ENCODE measurements around the gene GNG4. TPM values are rescaled to one million over a fixed set of nuclear protein-coding genes. Genes with fewer than 3 reads are reported as not detected.

The GNG4 gene
- total and polyA plus RNA-seq, 9 of the 15 experiments (the other 6 are each of a cell fraction or from before 2014, with no cell fraction given): 0.06 to 0.58 (median 0.08) TPM; not detected in 4

DNA sequence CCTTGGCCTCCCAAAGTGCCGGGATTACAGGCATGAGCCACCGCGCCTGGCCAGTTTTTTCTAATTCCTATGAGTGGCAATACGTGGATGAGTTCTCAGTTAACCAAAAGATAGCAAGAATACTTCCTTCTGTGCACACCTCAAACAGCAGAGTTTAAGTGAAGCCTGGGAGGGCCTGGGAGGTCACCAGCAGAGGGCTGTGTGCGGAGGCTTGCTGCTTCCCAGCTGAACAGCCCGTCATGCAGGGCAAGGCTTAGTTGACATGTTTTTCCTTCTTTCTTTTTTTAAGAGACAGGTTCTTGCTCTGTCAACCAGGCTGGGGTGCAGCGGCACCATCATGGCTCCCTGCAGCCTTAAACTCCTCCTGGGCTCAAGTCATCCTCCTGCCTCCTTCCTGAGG is 17.8 kb downstream of the GNG4 start:
- no peaks in the 10 kb centered on the region for H3K36me3 ChIP-seq (ENCODE audit: control insufficient read depth, insufficient read depth, low read length)
- peaks cover 43 to 81% of the 10 kb centered on the region in 2 experiments for H3K27me3 ChIP-seq (ENCODE audit: control insufficient read depth in 2 of 2, insufficient read depth in 2 of 2, low read length in 2 of 2)
- POLR2A ChIA-PET: interaction anchor here (0.8 kb wide), 1 partner anchor 12 kb away, joined by 5 read pairs; no protein-coding TSS in a partner anchor
- no peak for DNase-seq (ENCODE audit: extremely low read depth in 1 of 4, low spot score in 3 of 4)
- CTCF ChIA-PET (ENCODE audit: low intra/inter-chr PET ratio): no interaction called here
- H2AFZ ChIP-seq (ENCODE audit: low read depth, low read length): no peak overlapping the region
- H4K20me1 ChIP-seq (replicated peaks; ENCODE audit: control insufficient read depth, insufficient read depth, low read length): no peaks in the 10 kb centered on the region; the same call in 1 of the 2 replicates
- H3K9ac ChIP-seq (ENCODE audit: insufficient read depth in 1 of 2, low read depth in 2 of 2, low read length in 2 of 2): no peak overlapping the region
- H3K4me2 ChIP-seq (ENCODE audit: insufficient read depth, low read length): no peak overlapping the region
- no TSS peak for BruUV-seq (replicated peaks)
- no peak for FAIRE-seq
- no peaks in the 10 kb centered on the region for H3K79me2 ChIP-seq (ENCODE audit: control insufficient read depth, insufficient read depth, low read length)
- H3K9me1 ChIP-seq (ENCODE audit: control insufficient read depth, insufficient read depth, low read length): no peaks in the 10 kb centered on the region
- WGBS (ENCODE audit: insufficient coverage, low coverage, missing lambda C conversion rate): 1% methylated on average over 7 of the region's 7 CpGs
- ATAC-seq: peak; percentile 67
- no peak overlapping the region for H3K27ac ChIP-seq (ENCODE audit: extremely low read depth, low read depth, low read length)
- peak in 2 of 3 experiments; percentile 5 to 10; a peak in 1 of 6 replicates for TF ChIP-seq CTCF (IDR thresholded peaks at IDR 0.05 in 2 of 3, conservative IDR thresholded peaks at IDR 0.05 in 1 of 3; ENCODE audit: insufficient read depth in 2 of 3, low read depth in 1 of 3, low read length in 3 of 3)
- TF ChIP-seq RAD21 (CRISPR knock-in tag; conservative IDR thresholded peaks at IDR 0.05 in 1 of 2, IDR thresholded peaks at IDR 0.05 in 1 of 2): 0 out of 4 replicates have a peak, but pooled peaks of 1 of the 2 experiments have one; percentile 4
- TF ChIP-seq THAP7 (CRISPR knock-in tag; IDR thresholded peaks at IDR 0.05): no peak
- in situ Hi-C loops (cut with MboI): no loop called here
- H3K4me3 ChIP-seq: no peak overlapping the region
- no peaks in the 10 kb centered on the region for H3K9me3 ChIP-seq (replicated peaks; ENCODE audit: control insufficient read depth, insufficient read depth, low read depth, low read length)
- intact Hi-C loops (cut with micrococcal nuclease): no loop called here
- no peaks in the 10 kb centered on the region for H3K4me1 ChIP-seq (replicated peaks in 1 of 2; ENCODE audit: control insufficient read depth in 2 of 2, insufficient read depth in 2 of 2, low read length in 2 of 2)

Data from K562 (cell line).